HepG2 (cell line): ENCODE results near the gene MCU. TPM values are rescaled to one million over a fixed set of nuclear protein-coding genes. Genes with fewer than 3 reads are reported as not detected.
"Not testable (repeated sequence)": the region's sequence is repeated elsewhere in the genome, so short reads cannot be mapped to it uniquely, and the experiment has no call there.

ENCODE experiments used
- ATAC-seq: fragments of 200-7000 bp; cut with Tn5 transposase; 3 replicates; pipeline ENCODE4 v1.9.1; 2020; ENCODE audit warnings: mild to moderate bottlenecking, moderate library complexity
- BruUV-seq: library from RNA; stranded (reverse); fragments of 400-500 nt; replicated peaks from 2 replicates; lab custom pipeline; 2021; lab: Mats Ljungman, UMichigan
- CTCF ChIA-PET: fragments of 300-600 bp; formaldehyde crosslinking; extraction: SDS; loops from one replicate; lab custom pipeline; 2021; ENCODE audit warnings: low total read pairs, inconsistent platforms, low intra/inter-chr PET ratio; lab: Yijun Ruan, JAX
- POLR2A ChIA-PET: fragments of 350-600 bp; sonication (Branson Sonifier 250); formaldehyde crosslinking; loops from one replicate; lab custom pipeline; 2020; ENCODE audit warnings: antibody characterized with exemption, inconsistent platforms; lab: Yijun Ruan, JAX
- DNase-seq: peaks from one replicate; pipeline ENCODE4 v3.0.0-alpha.2; 2015; ENCODE audit warnings: low spot score
- FAIRE-seq: peaks from 3 replicates; lab custom pipeline; 2011; peaks lifted over from hg19 to GRCh38; lab: Jason Lieb, UNC
- H2AFZ ChIP-seq: one replicate; pipeline ENCODE4 v1.6.1; 2011; ENCODE audit warnings: low read length, inconsistent platforms
- H3K27ac ChIP-seq: fragments of 300-600 bp; 3 replicates; pipeline ENCODE4 v1.8.0; 2011; ENCODE audit warnings: mixed run types, mild to moderate bottlenecking, mixed read lengths, low read length, inconsistent platforms; ENCODE audit not compliant: insufficient read depth; ENCODE audit errors: extremely low read length
- H3K27me3 ChIP-seq, 2 experiments: fragments of 200-600 bp in 1 of 2; 2 replicates in 1 of 2; 3 replicates in 1 of 2; pipeline versions ENCODE4 v1.6.0 to v1.8.0; 2011; ENCODE audit warnings: low read length in 2 of 2, mild to moderate bottlenecking in 2 of 2, moderate library complexity in 2 of 2, inconsistent platforms in 1 of 2; ENCODE audit not compliant: insufficient read depth in 2 of 2, control insufficient read depth in 1 of 2
- H3K36me3 ChIP-seq, 2 experiments: fragments of 200-600 bp in 1 of 2; replicated peaks in 1 of 2; 2 replicates in 1 of 2; 3 replicates in 1 of 2; pipeline versions ENCODE4 v1.5.1 to v1.8.0; 2011; ENCODE audit warnings: low read length in 2 of 2, inconsistent platforms in 1 of 2; ENCODE audit not compliant: insufficient read depth in 2 of 2, control insufficient read depth in 1 of 2
- H3K4me1 ChIP-seq: 2 replicates; pipeline ENCODE4 v1.5.1; 2012; ENCODE audit warnings: low read length, inconsistent platforms; ENCODE audit not compliant: insufficient read depth
- H3K4me2 ChIP-seq: 2 replicates; pipeline ENCODE4 v1.6.0; 2011; ENCODE audit warnings: low read depth, low read length, inconsistent platforms
- H3K4me3 ChIP-seq, 3 experiments: fragments of 200-600 bp in 1 of 3; sonication (generic), shearing (Covaris generic) in 1 of 3; replicated peaks in 1 of 3; 2 replicates each; pipeline ENCODE4 v1.5.1; 2011 to 2016; ENCODE audit warnings: low read length in 3 of 3, inconsistent platforms in 2 of 3, low read depth in 2 of 3, mild to moderate bottlenecking in 2 of 3, control low read depth in 1 of 3, mixed read lengths in 1 of 3; ENCODE audit not compliant: insufficient read depth in 1 of 3
- H3K79me2 ChIP-seq: one replicate; pipeline ENCODE4 v1.6.1; 2011; ENCODE audit warnings: low read length, inconsistent platforms; ENCODE audit not compliant: insufficient read depth
- H3K9ac ChIP-seq: 2 replicates; pipeline ENCODE4 v1.6.0; 2011; ENCODE audit warnings: mild to moderate bottlenecking, low read depth, low read length, inconsistent platforms; ENCODE audit not compliant: insufficient read depth
- H3K9me3 ChIP-seq: 2 replicates; pipeline ENCODE4 v1.5.1; 2012; ENCODE audit warnings: mild to moderate bottlenecking, low read length
- H4K20me1 ChIP-seq: 2 replicates; pipeline ENCODE4 v1.6.0; 2011; ENCODE audit warnings: inconsistent platforms, mild to moderate bottlenecking, low read length, moderate library complexity; ENCODE audit not compliant: insufficient read depth
- ARID2 ChIP-seq: sonication (generic); formaldehyde crosslinking; IDR thresholded peaks from 2 replicates; pipeline ENCODE4 v1.8.1; 2022; ENCODE audit warnings: mild to moderate bottlenecking, missing genetic modification reagents, borderline replicate concordance
- FOSL2 ChIP-seq: sonication (generic); formaldehyde crosslinking; IDR thresholded peaks from 2 replicates; pipeline ENCODE4 v1.4.0; 2020; ENCODE audit warnings: missing genetic modification reagents
- JDP2 ChIP-seq: sonication (generic); formaldehyde crosslinking; IDR thresholded peaks from 2 replicates; pipeline ENCODE4 v1.8.1; 2022; ENCODE audit warnings: missing genetic modification reagents, borderline replicate concordance
- MEIS1 ChIP-seq: sonication (generic); formaldehyde crosslinking; IDR thresholded peaks from 2 replicates; pipeline ENCODE4 v1.9.0; 2021; ENCODE audit warnings: mild to moderate bottlenecking, missing genetic modification reagents, moderate library complexity, borderline replicate concordance
- PAF1 ChIP-seq: IDR thresholded peaks from 2 replicates; pipeline ENCODE4 v1.6.1; 2016; ENCODE audit warnings: missing genetic modification reagents, missing compliant biosample characterization
- PHF5A ChIP-seq: IDR thresholded peaks from one replicate; pipeline ENCODE4 v1.6.1; 2018; ENCODE audit warnings: low read depth, missing genetic modification reagents; ENCODE audit not compliant: unreplicated experiment
- WGBS: methylation state at CpG from one replicate; pipeline ENCODE4 v1.1.6; 2017; ENCODE audit warnings: low lambda C conversion rate; 5-methylcytosine and 5-hydroxymethylcytosine counted together
- in situ Hi-C: cut with HindIII; loops from 2 replicates; pipeline ENCODE4 v1.10.0; 2017; ENCODE audit warnings: low pct_unique_long_range_greater_than_20kb; ENCODE audit not compliant: extremely low pct_ligation_motif_present
- intact Hi-C: fragments of 100-400 bp; cut with micrococcal nuclease; formaldehyde crosslinking; loops from one replicate; pipeline ENCODE4 v1.10.0; 2022; ENCODE audit not compliant: unreplicated experiment
- polyA plus RNA-seq, 8 experiments: library from polyadenylated mRNA; depleted of rRNA in 3 of 8; stranded (reverse) in 7 of 8; unstranded in 1 of 8; fragments of >200 nt; fragmentation: Illumina TruSeq in 4 of 8; extraction: Trizol in 4 of 8; gene quantifications; 2 replicates each; pipeline versions ENCODE4 v1.2.1 to v1.2.3, GENCODE V29; 2011 to 2016; ENCODE audit warnings: low read depth in 4 of 8, missing spikeins in 1 of 8, mixed read lengths in 1 of 8; ENCODE audit not compliant: insufficient read depth in 1 of 8
- total RNA-seq, 5 experiments: library from RNA; depleted of rRNA; stranded (reverse); fragments of >200 nt; fragmentation: Illumina TruSeq; extraction: Trizol; gene quantifications; 2 replicates each; pipeline ENCODE4 v1.2.3, GENCODE V29; 2016; ENCODE audit warnings: low read depth in 1 of 5
- TF ChIP-seq, protein P1 (sequence below): sonication (generic); formaldehyde crosslinking; IDR thresholded peaks from 2 replicates; pipeline ENCODE4 v1.8.0; 2022; ENCODE audit warnings: missing genetic modification reagents, mild to moderate bottlenecking, borderline replicate concordance
- TF ChIP-seq, protein P2 (sequence below), 2 experiments: sonication (generic) in 1 of 2; formaldehyde crosslinking in 1 of 2; IDR thresholded peaks; 2 replicates each; pipeline versions ENCODE4 v1.4.0 to v1.6.1; 2018 to 2020; ENCODE audit warnings: missing genetic modification reagents in 2 of 2, borderline replicate concordance in 1 of 2, low read depth in 1 of 2, mild to moderate bottlenecking in 1 of 2, missing biosample characterization in 1 of 2
- TF ChIP-seq, protein P3 (sequence below): sonication (generic); formaldehyde crosslinking; IDR thresholded peaks from 2 replicates; pipeline ENCODE4 v1.8.0; 2022; ENCODE audit warnings: missing genetic modification reagents, mild to moderate bottlenecking, inconsistent platforms, borderline replicate concordance
- TF ChIP-seq, protein P4 (sequence below): IDR thresholded peaks from 2 replicates; pipeline ENCODE4 v1.6.1; 2016; ENCODE audit warnings: missing compliant biosample characterization, missing genetic modification reagents, borderline replicate concordance

MCU gene
- total and polyA plus RNA-seq, 2 of the 13 experiments (the other 11 are each of a cell fraction or from before 2014, with no cell fraction given), result 25.9 to 64.5 TPM

DNA sequence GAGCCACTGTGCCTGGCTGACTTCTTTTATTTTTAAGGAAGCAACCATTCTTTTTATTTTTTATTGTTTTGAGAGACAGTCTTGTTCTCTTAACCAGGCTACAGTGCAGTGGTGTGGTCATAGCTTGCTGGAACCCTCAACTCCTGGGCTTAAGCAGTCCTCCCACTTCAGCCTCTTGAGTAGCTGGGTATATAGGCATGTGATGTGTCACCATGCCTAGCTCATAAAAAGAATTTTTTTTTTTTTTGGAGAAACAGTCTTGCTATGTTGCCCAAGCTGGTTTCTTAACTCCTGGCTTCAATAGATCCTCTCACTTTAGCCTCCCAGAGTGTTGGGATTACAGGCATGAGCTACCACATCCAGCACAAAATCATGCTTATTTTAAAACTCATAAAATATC, 5.8 kb downstream of the MCU start:
- no peak for DNase-seq
- H3K4me3 ChIP-seq, result no peak overlapping the region
- no peaks in the 10 kb centered on the region; a peak in 1 of 5 replicates for H3K27me3 ChIP-seq
- peaks cover 69% of the 10 kb centered on the region for H3K79me2 ChIP-seq
- no peak overlapping the region for H3K9ac ChIP-seq
- in situ Hi-C loops, result no loop called here
- H3K36me3 ChIP-seq, result no peaks in the 10 kb centered on the region; a peak in 1 of 5 replicates
- BruUV-seq, result no TSS peak
- FAIRE-seq, result no peak
- no peak overlapping the region for H3K27ac ChIP-seq
- H4K20me1 ChIP-seq, result peaks cover 7% of the 10 kb centered on the region; the same call in 1 of the 2 replicates
- POLR2A ChIA-PET, result no interaction called here
- no peak overlapping the region for H2AFZ ChIP-seq
- H3K4me2 ChIP-seq, result no peak overlapping the region
- TF ChIP-seq, protein P1, sequence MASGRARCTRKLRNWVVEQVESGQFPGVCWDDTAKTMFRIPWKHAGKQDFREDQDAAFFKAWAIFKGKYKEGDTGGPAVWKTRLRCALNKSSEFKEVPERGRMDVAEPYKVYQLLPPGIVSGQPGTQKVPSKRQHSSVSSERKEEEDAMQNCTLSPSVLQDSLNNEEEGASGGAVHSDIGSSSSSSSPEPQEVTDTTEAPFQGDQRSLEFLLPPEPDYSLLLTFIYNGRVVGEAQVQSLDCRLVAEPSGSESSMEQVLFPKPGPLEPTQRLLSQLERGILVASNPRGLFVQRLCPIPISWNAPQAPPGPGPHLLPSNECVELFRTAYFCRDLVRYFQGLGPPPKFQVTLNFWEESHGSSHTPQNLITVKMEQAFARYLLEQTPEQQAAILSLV (CRISPR knock-in tag), result no peak
- TF ChIP-seq MEIS1 (CRISPR knock-in tag) (no peak), PHF5A (no peak), JDP2 (CRISPR knock-in tag) (no peak), FOSL2 (no peak), ARID2 (CRISPR knock-in tag) (no peak), PAF1 (CRISPR knock-in tag) (no peak)
- TF ChIP-seq, protein P2, sequence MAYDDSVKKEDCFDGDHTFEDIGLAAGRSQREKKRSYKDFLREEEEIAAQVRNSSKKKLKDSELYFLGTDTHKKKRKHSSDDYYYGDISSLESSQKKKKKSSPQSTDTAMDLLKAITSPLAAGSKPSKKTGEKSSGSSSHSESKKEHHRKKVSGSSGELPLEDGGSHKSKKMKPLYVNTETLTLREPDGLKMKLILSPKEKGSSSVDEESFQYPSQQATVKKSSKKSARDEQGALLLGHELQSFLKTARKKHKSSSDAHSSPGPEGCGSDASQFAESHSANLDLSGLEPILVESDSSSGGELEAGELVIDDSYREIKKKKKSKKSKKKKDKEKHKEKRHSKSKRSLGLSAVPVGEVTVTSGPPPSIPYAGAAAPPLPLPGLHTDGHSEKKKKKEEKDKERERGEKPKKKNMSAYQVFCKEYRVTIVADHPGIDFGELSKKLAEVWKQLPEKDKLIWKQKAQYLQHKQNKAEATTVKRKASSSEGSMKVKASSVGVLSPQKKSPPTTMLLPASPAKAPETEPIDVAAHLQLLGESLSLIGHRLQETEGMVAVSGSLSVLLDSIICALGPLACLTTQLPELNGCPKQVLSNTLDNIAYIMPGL (CRISPR knock-in tag; IDR thresholded peaks at IDR 0.05; ENCODE audit: borderline replicate concordance in 1 of 2, low read depth in 1 of 2), result no peak
- TF ChIP-seq, protein P3, sequence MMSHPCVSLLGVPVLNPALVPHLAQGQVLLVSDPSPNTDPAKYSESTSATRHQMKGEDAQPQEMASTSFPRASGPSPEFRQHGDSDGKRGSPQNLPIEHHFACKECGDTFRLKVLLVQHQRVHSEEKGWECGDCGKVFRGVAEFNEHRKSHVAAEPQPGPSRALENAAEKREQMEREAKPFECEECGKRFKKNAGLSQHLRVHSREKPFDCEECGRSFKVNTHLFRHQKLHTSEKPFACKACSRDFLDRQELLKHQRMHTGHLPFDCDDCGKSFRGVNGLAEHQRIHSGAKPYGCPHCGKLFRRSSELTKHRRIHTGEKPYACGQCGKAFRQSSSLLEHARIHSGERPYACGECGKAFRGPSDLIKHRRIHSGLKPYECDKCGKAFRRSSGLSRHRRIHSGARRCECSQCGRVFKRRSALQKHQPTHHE (CRISPR knock-in tag), result no peak
- TF ChIP-seq, protein P4, sequence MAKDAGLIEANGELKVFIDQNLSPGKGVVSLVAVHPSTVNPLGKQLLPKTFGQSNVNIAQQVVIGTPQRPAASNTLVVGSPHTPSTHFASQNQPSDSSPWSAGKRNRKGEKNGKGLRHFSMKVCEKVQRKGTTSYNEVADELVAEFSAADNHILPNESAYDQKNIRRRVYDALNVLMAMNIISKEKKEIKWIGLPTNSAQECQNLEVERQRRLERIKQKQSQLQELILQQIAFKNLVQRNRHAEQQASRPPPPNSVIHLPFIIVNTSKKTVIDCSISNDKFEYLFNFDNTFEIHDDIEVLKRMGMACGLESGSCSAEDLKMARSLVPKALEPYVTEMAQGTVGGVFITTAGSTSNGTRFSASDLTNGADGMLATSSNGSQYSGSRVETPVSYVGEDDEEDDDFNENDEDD (CRISPR knock-in tag), result no peak
- TF ChIP-seq, all 625 proteins: peak for 0
- ATAC-seq, result no peak
- intact Hi-C loops, result no loop called here
- peaks cover 30% of the 10 kb centered on the region for H3K4me1 ChIP-seq
- CTCF ChIA-PET, result no interaction called here
- no peaks in the 10 kb centered on the region for H3K9me3 ChIP-seq

DNA sequence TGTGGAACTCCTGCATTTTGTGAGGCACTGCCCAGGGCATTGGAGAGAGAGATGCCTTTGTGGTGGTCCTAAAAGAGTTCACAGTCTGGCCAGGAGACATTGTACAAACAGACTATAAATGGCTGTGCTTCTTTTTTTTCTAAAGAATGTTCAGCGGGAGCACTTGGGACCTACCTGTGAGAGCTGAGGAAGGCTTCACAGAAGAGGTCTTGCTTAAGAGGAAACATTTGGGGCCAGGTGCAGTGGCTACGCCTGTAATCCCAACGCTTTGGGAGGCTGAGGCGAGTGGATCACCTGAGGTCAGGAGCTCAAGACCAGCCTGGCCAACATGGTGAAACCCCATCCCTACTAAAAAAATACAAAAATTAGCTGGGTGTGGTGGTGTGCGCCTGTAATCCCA, 10.5 kb downstream of the MCU start:
- ATAC-seq, H3K9ac ChIP-seq, POLR2A ChIA-PET, H3K4me2 ChIP-seq, H3K36me3 ChIP-seq, in situ Hi-C loops, FAIRE-seq, DNase-seq, H3K4me3 ChIP-seq, H2AFZ ChIP-seq, H3K9me3 ChIP-seq, intact Hi-C loops, H3K27me3 ChIP-seq, CTCF ChIA-PET, BruUV-seq, H3K4me1 ChIP-seq, H3K27ac ChIP-seq, H4K20me1 ChIP-seq: not testable (repeated sequence)
- WGBS, result 100% methylated on average over 5 of the region's 5 CpGs
- H3K79me2 ChIP-seq, result peaks cover 40% of the 10 kb centered on the region
